Liver (tissue), 9 donors: Measurements from ENCODE around the gene TMEM178B. TPM values are rescaled to one million over a fixed set of nuclear protein-coding genes. Genes with fewer than 3 reads are reported as not detected.

Source experiments
- DNase-seq: peaks from one replicate; pipeline ENCODE4 v3.0.0-alpha.2; 2017; ENCODE audit warnings: low spot score
- H3K27ac ChIP-seq, 2 donors: one replicate each; pipeline ENCODE4 v1.7.0; 2013; ENCODE audit warnings: inconsistent platforms in 2 of 2, low read length in 2 of 2, control low read depth in 1 of 2, low read depth in 1 of 2, mild to moderate bottlenecking in 1 of 2
- H3K27me3 ChIP-seq, 4 donors: one replicate each; pipeline versions ENCODE4 v1.6.1 to v1.7.0; 2013; ENCODE audit warnings: low read length in 3 of 4, inconsistent platforms in 1 of 4, mild to moderate bottlenecking in 1 of 4, moderate library complexity in 1 of 4; ENCODE audit not compliant: control insufficient read depth in 4 of 4, insufficient read depth in 4 of 4
- H3K36me3 ChIP-seq, 4 donors: one replicate each; pipeline versions ENCODE4 v1.6.1 to v1.7.0; 2013; ENCODE audit warnings: low read length in 3 of 4, mild to moderate bottlenecking in 3 of 4, low read depth in 1 of 4, moderate library complexity in 1 of 4; ENCODE audit not compliant: control insufficient read depth in 4 of 4, insufficient read depth in 3 of 4
- H3K4me1 ChIP-seq, 4 donors: one replicate each; pipeline versions ENCODE4 v1.6.1 to v1.7.0; 2013; ENCODE audit warnings: low read length in 3 of 4, mild to moderate bottlenecking in 3 of 4, moderate library complexity in 1 of 4; ENCODE audit not compliant: control insufficient read depth in 4 of 4, insufficient read depth in 4 of 4
- H3K4me3 ChIP-seq, 3 donors: one replicate each; pipeline versions ENCODE4 v1.6.1 to v1.7.0; 2013; ENCODE audit warnings: low read length in 3 of 3, control low read depth in 1 of 3, low read depth in 1 of 3, mild to moderate bottlenecking in 1 of 3
- H3K9ac ChIP-seq, 2 donors: one replicate each; pipeline ENCODE4 v1.7.0; 2013; ENCODE audit warnings: low read length in 2 of 2, mild to moderate bottlenecking in 2 of 2, moderate library complexity in 2 of 2, control low read depth in 1 of 2, low read depth in 1 of 2
- H3K9me3 ChIP-seq, 4 donors: one replicate each; pipeline versions ENCODE4 v1.6.1 to v1.7.0; 2013; ENCODE audit warnings: low read length in 3 of 4; ENCODE audit not compliant: control insufficient read depth in 4 of 4
- ATF3 ChIP-seq: IDR thresholded peaks from 2 replicates; pipeline ENCODE4 v1.6.1; 2016; ENCODE audit warnings: antibody characterized with exemption
- EGR1 ChIP-seq, 2 donors: IDR thresholded peaks; 2 replicates each; pipeline ENCODE4 v1.6.1; 2016 to 2018; ENCODE audit warnings: antibody characterized with exemption in 2 of 2, low read depth in 2 of 2
- FOXA1 ChIP-seq: IDR thresholded peaks from 2 replicates; pipeline ENCODE4 v1.6.1; 2016; ENCODE audit warnings: antibody characterized with exemption
- FOXA2 ChIP-seq: IDR thresholded peaks from 2 replicates; pipeline ENCODE4 v1.6.1; 2016; ENCODE audit warnings: antibody characterized with exemption
- GABPA ChIP-seq, 2 donors: IDR thresholded peaks in 1 of 2; conservative IDR thresholded peaks in 1 of 2; 2 replicates each; pipeline ENCODE4 v1.6.1; 2016; ENCODE audit warnings: antibody characterized with exemption in 2 of 2, mild to moderate bottlenecking in 1 of 2, moderate library complexity in 1 of 2
- HNF4A ChIP-seq, 2 donors: conservative IDR thresholded peaks; 2 replicates each; pipeline ENCODE4 v1.6.1; 2016; ENCODE audit warnings: antibody characterized with exemption in 2 of 2, mild to moderate bottlenecking in 2 of 2
- HNF4G ChIP-seq: IDR thresholded peaks from 2 replicates; pipeline ENCODE4 v1.6.1; 2016; ENCODE audit warnings: antibody characterized with exemption
- JUND ChIP-seq, 2 donors: IDR thresholded peaks; 2 replicates each; pipeline ENCODE4 v1.6.1; 2016; ENCODE audit warnings: antibody characterized with exemption in 2 of 2
- NR2F2 ChIP-seq: IDR thresholded peaks from 2 replicates; pipeline ENCODE4 v1.6.1; 2016; ENCODE audit warnings: antibody characterized with exemption
- RAD21 ChIP-seq, 2 donors: IDR thresholded peaks; 2 replicates each; pipeline ENCODE4 v1.6.1; 2016; ENCODE audit warnings: antibody characterized with exemption in 2 of 2, mild to moderate bottlenecking in 2 of 2
- REST ChIP-seq: IDR thresholded peaks from 2 replicates; pipeline ENCODE4 v1.6.1; 2016; ENCODE audit warnings: antibody characterized with exemption, mild to moderate bottlenecking
- RXRA ChIP-seq, 2 donors: IDR thresholded peaks; 2 replicates each; pipeline ENCODE4 v1.6.1; 2017 to 2018; ENCODE audit warnings: antibody characterized with exemption in 2 of 2, mild to moderate bottlenecking in 1 of 2
- SP1 ChIP-seq: IDR thresholded peaks from 2 replicates; pipeline ENCODE4 v1.6.1; 2018; ENCODE audit warnings: antibody characterized with exemption, mild to moderate bottlenecking
- YY1 ChIP-seq: IDR thresholded peaks from 2 replicates; pipeline ENCODE4 v1.6.1; 2016; ENCODE audit warnings: antibody characterized with exemption, mild to moderate bottlenecking
- ZBTB33 ChIP-seq: IDR thresholded peaks from 2 replicates; pipeline ENCODE4 v1.6.1; 2016; ENCODE audit warnings: antibody characterized with exemption
- WGBS: extraction: QIAGEN DNeasy Blood & Tissue Kit; methylation state at CpG from one replicate; pipeline ENCODE4 v1.1.7; 2013; 5-methylcytosine and 5-hydroxymethylcytosine counted together
- polyA plus RNA-seq, 2 donors: library from polyadenylated mRNA; stranded (reverse) in 1 of 2; unstranded in 1 of 2; fragments of 200-250 nt in 1 of 2; fragments of >200 nt in 1 of 2; fragmentation: Nextera tagmentation in 1 of 2; extraction: Ambion mirVana in 1 of 2; gene quantifications; one replicate each; pipeline versions ENCODE4 v1.2.1 to v1.2.3, GENCODE V29; 2013 to 2015
- total RNA-seq, 2 donors: library from RNA; depleted of rRNA; stranded (reverse); fragments of >200 nt; gene quantifications; one replicate each; pipeline ENCODE4 v1.2.3, GENCODE V29; 2014
- TF ChIP-seq, protein P1 (sequence below): IDR thresholded peaks from 2 replicates; pipeline ENCODE4 v1.6.1; 2016; ENCODE audit warnings: antibody characterized with exemption
- donor health status: healthy.
- donor health status: healthy.
- donor health status: healthy.
- donor health status: healthy.
- donor health status: healthy.

TMEM178B gene
- total and polyA plus RNA-seq, 4 donors: under 0.01 to 0.02 (median under 0.01) TPM; not detected in 1

- no peak overlapping the region for H3K9ac ChIP-seq
- WGBS: 83% methylated on average over 3 of the region's 3 CpGs
- TF ChIP-seq ZBTB33: no peak
- no peak for TF ChIP-seq FOXA1
- TF ChIP-seq FOXA2: no peak
- no peaks in the 10 kb centered on the region for H3K9me3 ChIP-seq
- no peak overlapping the region for H3K27ac ChIP-seq
- H3K36me3 ChIP-seq: no peaks in the 10 kb centered on the region
- H3K27me3 ChIP-seq: no peaks in the 10 kb centered on the region
- H3K4me3 ChIP-seq: no peak overlapping the region
- no peaks in the 10 kb centered on the region for H3K4me1 ChIP-seq
- no peak for DNase-seq
Measured at GRCh38 chr7:141452911-141453310, 379.0 kb downstream of the TMEM178B start.

DNA sequence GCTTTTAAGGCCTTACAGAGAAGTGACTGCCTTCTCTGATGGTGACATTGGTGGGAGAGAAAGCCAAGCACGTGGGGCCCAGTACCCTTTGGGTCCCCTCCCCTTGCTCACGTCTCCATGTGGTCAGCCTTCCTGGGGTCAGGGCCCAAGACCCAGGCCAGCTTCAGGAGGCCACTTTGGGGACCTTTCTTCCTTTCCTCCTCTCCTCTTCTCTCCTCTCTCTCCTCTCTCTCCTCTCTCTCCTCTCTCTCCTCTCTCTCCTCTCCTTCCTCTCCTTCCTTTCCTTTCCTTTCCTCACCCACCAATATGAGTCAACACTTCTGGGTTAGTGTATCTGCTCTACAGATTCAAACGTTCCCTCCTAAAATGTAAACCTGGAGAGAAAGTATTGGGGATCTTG lies 380.5 kb downstream of the TMEM178B start:
- no peak for DNase-seq
- no peaks in the 10 kb centered on the region for H3K4me1 ChIP-seq
- no peaks in the 10 kb centered on the region for H3K36me3 ChIP-seq
- no peak overlapping the region for H3K9ac ChIP-seq
- 79% methylated on average over 3 of the region's 3 CpGs for WGBS
- H3K27me3 ChIP-seq: no peaks in the 10 kb centered on the region
- no peak overlapping the region for H3K4me3 ChIP-seq
- no peak overlapping the region for H3K27ac ChIP-seq
- TF ChIP-seq GABPA (IDR thresholded peaks at IDR 0.05 in 1 of 2, conservative IDR thresholded peaks at IDR 0.05 in 1 of 2) (no peak), ATF3 (no peak), HNF4G (no peak), FOXA2 (no peak), YY1 (no peak), FOXA1 (no peak), RAD21 (IDR thresholded peaks at IDR 0.05) (no peak), JUND (IDR thresholded peaks at IDR 0.05) (no peak)
- H3K9me3 ChIP-seq: no peaks in the 10 kb centered on the region

DNA sequence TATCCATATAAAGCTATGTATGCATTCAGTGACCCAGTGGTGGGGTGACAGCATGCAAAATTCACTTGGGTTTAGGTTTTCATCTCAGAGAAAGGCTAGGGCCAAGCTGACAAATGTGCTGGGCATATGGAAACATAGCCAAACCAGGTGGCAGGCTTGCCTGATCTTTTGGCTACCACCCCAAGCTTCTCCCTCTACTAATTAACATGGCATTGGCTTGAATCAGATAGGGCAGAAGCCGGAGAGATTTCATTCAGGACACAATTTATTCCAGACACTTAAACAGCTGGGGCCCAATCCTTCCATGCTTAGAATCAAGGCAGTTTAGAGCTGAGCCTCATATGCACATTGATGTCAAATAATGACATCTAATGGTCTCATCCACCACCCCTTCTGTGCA lies 381.9 kb downstream of the TMEM178B start:
- WGBS: 94% methylated on average over 1 of the region's 1 CpG
- no peak overlapping the region for H3K27ac ChIP-seq
- no peak overlapping the region for H3K4me3 ChIP-seq
- no peak for DNase-seq
- H3K36me3 ChIP-seq: no peaks in the 10 kb centered on the region
- H3K4me1 ChIP-seq: no peaks in the 10 kb centered on the region
- H3K27me3 ChIP-seq: no peaks in the 10 kb centered on the region
- H3K9ac ChIP-seq: no peak overlapping the region
- TF ChIP-seq ATF3: no peak
- no peak for TF ChIP-seq HNF4A (conservative IDR thresholded peaks at IDR 0.05)
- TF ChIP-seq NR2F2: no peak
- no peak for TF ChIP-seq HNF4G
- no peak for TF ChIP-seq JUND (IDR thresholded peaks at IDR 0.05)
- TF ChIP-seq SP1: no peak
- no peak for TF ChIP-seq RXRA (IDR thresholded peaks at IDR 0.05)
- TF ChIP-seq, protein P1, sequence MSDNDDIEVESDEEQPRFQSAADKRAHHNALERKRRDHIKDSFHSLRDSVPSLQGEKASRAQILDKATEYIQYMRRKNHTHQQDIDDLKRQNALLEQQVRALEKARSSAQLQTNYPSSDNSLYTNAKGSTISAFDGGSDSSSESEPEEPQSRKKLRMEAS: no peak
- no peak for TF ChIP-seq FOXA1
- TF ChIP-seq REST: no peak
- TF ChIP-seq EGR1 (IDR thresholded peaks at IDR 0.05; ENCODE audit: low read depth in 2 of 2): no peak
- no peak for TF ChIP-seq GABPA (IDR thresholded peaks at IDR 0.05 in 1 of 2, conservative IDR thresholded peaks at IDR 0.05 in 1 of 2)
- no peak for TF ChIP-seq ZBTB33
- TF ChIP-seq RAD21 (IDR thresholded peaks at IDR 0.05): no peak
- H3K9me3 ChIP-seq: no peaks in the 10 kb centered on the region
